NOMO-1 treated with dmso at 0.1 percent for 144 hours (cell line): Measurements from ENCODE around the gene KCTD1.

Experiments
- DNase-seq: peaks from one replicate; lab custom pipeline; 2025; ENCODE audit not compliant: unreplicated experiment; lab: John Stamatoyannopoulos, UW

Gene KCTD1

GRCh38 chr18:26524002-26524401 is 24.4 kb downstream of the KCTD1 start:
- DNase-seq, result no peak

DNA sequence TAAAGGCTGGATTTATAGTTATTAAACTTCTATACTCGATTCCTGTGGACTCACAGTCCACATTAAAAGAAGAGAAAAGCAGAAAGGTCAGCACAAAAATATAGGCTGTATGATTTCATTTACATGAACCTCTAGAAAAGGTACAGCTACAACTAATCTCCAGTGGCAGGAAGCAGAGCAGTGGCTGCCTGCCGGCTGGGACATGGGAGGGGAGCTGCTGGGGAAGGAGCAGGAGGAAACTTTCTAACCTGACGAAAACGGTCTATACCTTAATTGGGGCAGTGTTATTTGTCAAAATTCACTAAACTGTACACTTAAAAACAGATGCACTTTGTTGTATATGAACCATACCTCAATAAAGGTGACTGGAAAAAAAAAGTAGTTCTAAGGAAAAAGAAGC is 26.7 kb downstream of the KCTD1 start:
- DNase-seq, result no peak

DNA sequence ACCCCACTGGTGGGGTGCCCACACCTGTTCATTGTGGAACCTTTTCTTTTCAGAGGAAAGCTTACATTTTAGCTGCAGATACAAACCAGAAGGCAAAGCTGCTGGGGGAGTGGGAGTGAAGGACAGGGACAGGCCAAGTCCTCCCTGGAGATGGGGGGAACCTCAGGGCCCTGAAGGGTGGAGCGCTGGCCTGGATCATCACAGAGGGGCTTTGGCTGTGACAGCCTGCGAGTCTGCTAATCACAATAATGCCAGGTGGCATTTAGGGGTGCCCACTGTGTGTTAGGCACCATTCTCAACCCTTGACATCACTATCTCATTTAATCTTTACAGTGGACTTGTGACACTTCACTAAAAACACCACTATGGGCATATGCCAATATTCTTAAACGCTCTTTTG is 27.4 kb downstream of the KCTD1 start:
- DNase-seq, result no peak

DNA sequence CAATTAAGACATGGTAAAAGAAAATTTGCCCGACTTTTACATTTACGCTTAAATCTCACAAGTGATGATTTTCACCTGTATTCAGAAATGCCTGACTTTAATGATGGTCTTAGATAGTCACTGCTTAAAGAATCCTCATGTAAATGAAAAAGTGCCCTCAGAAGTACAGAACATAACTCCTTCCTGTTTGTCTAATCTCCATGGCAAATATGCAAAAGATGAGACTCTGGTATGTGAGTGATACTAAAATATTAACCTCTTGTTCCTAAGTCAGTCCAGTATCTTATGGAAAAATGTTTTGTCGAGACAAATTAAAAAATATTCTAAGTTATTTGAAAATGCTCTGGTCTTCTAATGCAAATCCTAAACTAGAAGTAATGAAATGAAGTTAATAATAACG is 29.2 kb downstream of the KCTD1 start:
- DNase-seq, result no peak

- DNase-seq, result no peak
These were observed 31.4 kb downstream of the KCTD1 start for GRCh38 chr18:26516964-26517363.

DNA sequence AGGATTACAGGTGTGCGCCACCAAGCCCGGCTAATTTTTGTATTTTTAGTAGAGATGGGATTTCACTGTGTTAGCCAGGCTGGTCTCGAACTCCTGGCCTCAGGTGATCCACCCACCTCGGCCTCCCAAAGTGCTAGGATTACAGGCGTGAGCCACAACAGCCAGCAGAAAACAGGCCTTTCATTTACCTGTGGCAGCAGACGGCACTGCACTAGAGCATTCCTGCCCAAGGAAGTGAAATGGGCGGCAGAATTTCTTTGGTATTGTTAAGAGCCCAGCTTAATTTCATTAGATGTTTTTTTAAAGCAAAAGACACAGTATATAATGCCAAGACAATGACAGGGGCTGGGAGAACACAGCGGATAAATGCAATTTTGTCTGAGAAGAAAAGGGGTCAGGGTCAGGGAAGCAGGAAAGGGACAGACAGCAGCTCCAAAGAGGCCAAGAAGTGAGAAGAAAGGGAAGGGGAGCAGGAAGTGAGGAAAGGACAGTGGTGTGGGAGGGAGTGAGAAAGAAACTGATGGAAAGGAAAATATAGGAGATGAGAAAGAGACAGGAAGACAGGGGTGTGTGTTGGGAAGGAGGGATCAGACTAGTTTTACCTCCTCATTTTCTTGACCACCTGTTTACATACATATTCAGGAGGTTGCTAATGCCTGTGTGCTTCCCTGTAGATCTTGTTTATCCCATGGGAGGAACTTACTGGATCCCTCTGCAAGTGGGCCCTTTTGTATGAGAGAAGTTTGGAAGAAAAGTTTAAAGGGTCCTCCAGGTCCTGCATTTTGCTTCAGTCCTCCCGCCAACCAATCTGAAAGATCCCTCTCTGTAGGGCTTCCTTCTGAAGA is 32.5 kb downstream of the KCTD1 start:
- no peak for DNase-seq

GRCh38 chr18:26511339-26512071 is 36.8 kb downstream of the KCTD1 start:
- no peak for DNase-seq

DNA sequence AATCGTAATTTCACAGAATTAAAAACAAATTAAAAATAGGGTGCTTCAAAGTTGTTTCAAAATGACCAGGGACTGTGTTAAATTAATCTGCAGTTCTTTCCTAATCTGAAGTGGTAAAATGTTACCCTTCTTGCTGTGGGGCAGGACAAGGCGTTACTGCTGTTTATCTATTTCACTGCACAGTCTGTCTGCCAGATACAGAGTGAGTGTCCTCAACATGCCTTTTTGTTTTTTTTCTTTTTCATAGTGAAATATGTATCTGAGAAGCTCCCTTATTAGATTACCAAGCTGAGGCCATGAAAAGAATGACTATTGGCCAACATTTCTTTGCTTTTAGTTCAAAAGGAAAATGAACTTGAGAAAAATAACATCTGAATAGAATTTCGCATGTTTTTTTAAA is 38.0 kb downstream of the KCTD1 start:
- DNase-seq, result no peak

DNA sequence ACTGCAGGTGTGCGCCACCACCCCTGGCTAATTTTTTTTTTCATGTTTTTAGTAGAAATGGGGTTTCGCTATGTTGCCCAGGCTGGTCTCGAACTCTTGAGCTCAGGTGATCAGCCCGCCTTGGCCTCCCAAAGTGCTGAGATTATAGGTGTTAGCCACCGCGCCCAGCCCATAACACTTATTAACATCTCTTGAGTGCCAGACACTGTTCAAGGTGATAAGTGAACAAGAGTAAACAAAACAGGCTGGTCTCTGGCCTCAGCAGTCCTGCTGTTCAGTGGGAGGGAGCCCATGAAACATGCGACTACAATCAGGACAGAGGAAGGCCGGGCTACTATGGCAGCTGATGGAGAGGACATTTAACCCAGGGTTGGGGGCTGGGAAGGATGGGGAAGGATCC is 42.3 kb downstream of the KCTD1 start:
- no peak for DNase-seq

DNA sequence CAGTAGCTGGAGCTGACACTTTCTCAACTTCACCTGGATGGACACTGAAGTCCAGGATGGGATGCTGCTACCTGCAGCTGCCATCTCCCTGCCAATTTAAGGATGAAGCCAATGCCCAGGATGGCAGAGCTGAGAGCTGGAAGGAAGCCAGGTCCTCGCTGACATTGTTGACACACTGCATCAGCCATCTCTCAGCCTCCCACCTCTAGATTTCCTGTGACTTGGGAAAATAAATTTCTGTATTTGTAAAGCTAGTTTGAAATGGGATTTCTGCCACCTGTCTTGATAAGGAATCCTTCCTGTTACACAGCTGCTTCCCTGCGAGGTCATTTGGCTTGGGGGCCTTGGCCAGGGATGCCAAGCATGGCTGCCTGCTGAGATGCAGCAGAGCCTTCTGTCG is 43.5 kb downstream of the KCTD1 start:
- DNase-seq, result no peak

- no peak for DNase-seq
These were observed 45.0 kb downstream of the KCTD1 start for GRCh38 chr18:26503382-26503781.

DNA sequence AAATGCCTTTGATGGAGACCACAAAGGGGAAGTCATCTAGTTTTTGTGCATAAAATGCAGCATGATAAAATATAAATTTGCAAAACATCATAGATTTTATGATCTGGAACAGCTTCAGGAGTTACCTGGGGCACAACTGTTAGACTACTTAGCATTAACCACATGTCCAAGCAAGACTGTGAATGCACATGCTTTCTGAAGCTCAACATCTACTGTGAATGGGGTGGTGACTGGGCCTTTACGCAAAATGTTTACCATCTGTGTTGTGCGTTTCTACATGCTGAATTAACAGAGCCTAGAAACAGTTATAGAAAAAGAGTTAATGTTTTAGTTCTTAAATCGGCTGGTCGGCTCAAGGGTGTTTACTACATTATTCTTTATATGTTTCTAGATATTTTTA is 45.5 kb downstream of the KCTD1 start:
- DNase-seq, result no peak

DNA sequence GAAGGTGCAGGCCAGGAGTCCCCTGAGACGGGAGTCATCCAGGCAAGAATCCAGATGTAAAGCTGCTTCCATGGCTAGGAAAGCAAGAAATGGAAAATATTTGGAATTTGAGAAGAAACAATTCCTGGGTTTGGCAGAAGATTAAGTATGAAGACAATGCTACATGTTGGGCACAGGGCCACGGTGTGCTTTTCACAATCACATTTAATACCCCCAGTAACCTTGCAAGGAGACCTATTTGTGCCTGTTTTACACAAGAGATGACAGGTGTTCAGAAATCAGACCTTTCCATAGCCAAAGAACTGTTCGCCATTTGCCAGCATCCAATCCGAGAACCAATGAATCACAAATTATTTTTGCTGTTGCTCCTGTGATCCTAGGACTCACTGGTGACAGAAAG is 50.5 kb downstream of the KCTD1 start:
- no peak for DNase-seq

DNA sequence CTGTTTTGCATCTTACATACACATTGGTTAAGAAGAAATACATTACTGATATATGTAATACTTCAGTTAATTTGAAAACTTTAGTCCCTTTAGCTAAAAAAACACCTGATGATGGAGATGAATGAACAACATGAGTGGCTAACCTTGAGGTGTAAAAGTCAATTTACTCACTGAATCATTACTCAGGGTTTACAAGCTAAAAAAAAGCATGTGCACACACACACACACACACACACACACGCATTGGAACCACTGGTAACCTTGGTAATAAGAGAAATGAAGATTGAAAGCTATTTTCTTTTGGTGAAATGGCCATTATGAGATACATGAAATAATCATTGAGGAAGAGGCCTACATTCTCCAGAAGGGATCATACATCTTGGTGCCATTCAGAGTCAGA is 51.8 kb downstream of the KCTD1 start:
- DNase-seq, result no peak

- no peak for DNase-seq
These were observed 53.1 kb downstream of the KCTD1 start for GRCh38 chr18:26495287-26495686.

- no peak for DNase-seq
These were observed 55.3 kb downstream of the KCTD1 start for GRCh38 chr18:26493021-26493420.

DNA sequence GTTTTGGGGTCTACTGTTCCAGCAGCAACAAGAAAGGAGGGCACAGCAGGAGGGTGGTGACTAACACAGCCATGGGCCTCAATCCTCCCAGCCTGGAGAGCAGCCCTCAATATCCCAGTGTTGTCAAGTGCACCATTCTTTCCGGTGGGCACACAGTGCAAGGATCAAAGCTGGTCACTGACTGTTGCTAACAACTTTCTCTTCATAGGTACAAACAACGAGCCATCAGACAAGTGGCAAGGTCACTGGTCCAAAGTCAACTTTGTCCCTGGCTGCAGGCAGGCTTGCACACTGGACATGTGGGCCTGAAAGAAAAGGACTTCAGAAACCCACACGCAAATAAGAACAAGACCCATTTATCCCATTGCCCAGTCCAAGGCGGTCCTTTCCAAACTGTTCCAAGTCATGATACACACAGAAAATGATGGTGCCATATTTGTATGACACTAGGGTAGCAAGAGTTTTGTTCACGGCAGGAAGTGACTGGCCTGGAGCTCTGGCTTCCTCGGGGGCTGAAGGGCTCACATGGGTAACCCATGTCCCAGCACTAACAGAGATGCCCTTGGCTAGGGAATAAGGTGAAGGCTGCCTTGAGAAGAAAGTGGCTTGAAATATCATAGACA is 57.0 kb downstream of the KCTD1 start:
- DNase-seq, result no peak

DNA sequence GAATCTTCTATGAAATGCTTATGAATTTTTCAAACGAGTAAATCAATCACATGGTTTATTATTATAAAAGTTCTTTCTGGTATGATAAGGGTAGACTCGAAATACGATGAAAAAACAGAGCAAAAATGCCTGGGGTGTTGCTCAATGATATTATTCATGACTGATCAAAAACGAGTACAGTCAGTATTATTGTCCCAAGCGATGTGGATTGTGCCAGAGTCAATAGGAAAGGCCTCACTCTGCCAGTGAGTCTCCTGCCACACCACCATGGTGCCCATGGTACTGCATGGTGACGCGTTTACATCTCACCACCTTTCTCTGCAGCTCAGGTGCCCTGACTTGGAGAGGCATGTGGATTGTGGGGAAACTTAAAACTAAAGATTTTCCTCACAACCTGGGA is 58.5 kb downstream of the KCTD1 start:
- no peak for DNase-seq

DNA sequence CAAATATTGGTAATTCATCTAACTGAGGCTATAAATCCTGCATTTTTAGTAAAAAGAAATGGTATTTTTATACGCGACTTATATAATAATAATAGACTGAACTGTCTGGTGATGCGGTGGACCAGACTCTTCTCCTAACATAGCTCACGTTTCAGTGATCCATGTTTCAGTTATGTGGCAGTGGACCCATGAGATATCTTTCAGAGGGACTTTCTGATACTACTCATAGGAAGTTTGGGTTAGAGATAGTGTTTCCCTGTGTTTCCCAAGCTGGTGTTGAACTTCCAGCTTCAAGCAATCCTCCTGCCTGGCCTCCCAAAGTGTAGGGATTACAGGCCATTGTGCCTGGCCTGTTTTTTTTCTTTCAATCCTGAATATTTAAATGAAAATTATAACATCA is 59.2 kb downstream of the KCTD1 start:
- DNase-seq, result no peak

- DNase-seq, result no peak
These were observed 59.8 kb downstream of the KCTD1 start for GRCh38 chr18:26488417-26489009.

DNA sequence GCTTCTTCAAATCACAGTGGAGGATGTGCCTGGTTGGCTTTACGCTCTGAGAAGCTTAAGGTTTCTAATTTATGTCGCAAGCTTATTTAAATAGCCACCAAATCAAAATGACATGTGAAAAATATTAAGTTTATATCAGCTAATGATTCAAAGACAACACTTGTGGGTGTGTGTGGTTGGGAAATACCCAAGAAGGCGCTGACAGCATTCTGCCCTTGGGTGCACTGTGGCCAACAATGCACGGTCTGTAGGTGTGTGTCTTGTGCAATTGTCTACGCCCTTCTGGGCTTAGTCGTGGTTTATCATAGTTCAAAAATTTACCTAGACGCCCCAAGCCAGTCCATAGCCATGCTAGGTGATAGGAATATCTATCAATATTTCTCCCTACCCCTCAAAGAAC is 60.9 kb downstream of the KCTD1 start:
- no peak for DNase-seq

GRCh38 chr18:26483633-26484032 is 64.7 kb downstream of the KCTD1 start:
- no peak for DNase-seq
